Medulla oblongata (tissue), 1 donor: ENCODE measurements around the gene ATXN10.
"Not testable (repeated sequence)": the region's sequence is repeated elsewhere in the genome, so short reads cannot be mapped to it uniquely, and the experiment has no call there.

ENCODE experiments used
- DNase-seq: peaks from one replicate; pipeline ENCODE4 v3.0.0-alpha.2; 2015; ENCODE audit errors: extremely low spot score

Gene ATXN10

DNA sequence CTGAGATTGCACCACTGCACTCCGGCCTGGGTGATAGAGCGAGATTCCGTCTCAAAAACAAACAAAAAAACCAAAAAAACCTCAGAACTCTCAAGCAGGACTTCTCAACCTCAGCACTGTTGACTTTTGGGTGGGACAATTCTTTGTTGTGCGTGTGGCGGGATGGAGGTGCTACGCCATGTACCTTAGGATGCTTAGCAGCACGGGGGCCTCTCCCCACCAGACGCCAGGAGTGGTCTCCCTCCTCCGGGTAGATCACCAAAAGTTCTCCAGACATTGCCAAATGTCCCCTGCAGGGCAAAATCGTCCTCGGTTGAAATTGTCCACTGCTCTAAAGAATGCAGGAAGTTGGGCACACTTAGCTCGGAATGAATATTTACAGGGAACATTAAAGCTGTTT is 26.9 kb upstream of the ATXN10 start:
- DNase-seq: no peak

DNA sequence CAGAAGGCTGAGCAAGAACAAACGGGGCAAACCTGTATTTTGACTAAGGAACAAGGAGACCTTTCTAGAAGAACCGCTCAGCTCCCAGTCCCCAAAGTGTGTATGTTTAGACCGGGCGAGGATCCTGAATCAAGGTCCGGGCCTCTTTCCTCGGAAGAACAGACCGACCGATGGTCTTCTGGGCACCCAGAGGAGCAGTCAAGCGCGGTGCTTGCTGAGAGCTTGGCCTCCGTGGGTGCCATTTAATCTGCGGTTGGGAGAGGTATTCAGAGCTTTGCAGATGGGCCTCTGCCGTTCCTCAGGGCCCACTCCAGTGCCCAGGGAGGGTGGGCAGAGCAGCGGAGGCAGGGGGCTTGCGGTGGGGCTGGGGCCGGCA is 26.5 kb upstream of the ATXN10 start:
- DNase-seq: no peak

DNA sequence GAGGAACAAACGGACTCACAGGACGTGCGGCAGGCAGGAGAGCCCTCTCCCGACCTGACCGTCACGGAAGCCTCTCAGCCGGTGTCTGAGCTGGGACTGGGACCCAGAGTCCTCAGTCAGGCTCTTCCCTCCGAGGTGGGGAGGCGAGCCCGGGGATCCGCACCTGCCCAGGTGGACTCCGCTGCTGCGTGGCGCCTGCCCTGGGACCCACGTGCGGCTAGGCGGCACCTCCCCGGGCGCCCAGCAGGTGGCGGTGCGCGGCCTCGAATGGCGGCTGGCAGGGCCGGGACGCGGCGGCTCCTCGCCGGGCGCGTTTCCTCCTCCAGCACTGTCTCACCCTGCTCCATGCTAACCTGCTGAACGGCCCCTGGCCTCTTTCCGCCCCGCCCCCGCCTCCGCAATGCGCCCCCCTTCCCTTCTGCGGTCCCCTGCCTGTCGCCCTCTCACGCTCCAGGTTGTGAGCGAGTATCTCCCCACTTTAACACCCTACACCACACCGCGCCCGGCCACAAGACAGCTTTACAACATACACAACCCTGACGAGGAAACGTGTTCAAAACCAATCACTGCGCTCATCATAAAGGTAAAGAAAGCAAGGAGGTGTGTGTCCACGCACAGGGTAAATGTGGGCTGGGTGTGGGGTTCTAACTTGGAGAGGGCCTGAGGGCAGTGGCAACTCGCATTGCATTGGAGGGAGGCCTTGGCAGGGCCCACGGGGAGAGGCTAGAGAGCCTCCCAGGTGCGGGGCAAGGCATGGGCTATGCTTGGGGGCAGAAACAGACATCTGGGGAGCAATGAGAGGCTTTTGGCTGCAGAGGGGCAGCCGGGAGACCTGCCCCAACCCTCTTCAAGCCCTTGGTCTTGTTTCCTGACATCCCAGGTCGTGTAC is 25.9 kb upstream of the ATXN10 start:
- DNase-seq: peak; percentile 38

DNA sequence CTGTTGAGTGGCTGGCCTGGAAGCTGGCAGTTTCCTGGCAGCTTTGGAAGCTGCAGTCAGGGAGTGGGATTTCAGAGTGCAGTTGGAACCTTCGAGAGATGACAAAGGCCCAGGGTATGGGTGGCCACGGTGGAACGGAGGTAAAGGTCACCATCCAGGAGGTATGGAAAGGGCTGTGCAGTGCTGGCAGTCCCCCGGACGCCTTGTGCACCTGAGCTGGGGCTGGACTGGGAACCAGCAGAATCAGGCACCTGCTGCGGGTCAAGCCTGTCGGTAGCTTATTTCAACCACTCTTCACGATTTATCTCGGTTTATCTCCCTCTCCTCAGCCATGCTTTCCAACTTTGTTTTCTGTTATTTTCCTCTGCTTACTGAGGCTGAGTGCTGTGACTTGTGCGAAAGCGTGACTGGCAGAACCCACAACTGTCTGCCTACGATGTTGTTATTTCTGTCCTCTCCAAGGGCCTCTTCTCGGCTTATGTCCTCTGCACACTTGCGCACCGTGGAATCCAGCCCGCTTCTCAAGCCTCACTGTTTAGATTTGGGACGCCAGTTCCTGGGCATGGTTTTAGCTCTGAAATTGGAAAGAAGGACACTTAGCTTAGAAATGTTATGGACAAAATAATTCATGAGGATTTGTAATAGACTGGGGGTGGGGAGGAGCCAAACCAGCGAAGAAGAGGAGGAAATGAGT is 24.0 kb upstream of the ATXN10 start:
- DNase-seq: no peak

DNA sequence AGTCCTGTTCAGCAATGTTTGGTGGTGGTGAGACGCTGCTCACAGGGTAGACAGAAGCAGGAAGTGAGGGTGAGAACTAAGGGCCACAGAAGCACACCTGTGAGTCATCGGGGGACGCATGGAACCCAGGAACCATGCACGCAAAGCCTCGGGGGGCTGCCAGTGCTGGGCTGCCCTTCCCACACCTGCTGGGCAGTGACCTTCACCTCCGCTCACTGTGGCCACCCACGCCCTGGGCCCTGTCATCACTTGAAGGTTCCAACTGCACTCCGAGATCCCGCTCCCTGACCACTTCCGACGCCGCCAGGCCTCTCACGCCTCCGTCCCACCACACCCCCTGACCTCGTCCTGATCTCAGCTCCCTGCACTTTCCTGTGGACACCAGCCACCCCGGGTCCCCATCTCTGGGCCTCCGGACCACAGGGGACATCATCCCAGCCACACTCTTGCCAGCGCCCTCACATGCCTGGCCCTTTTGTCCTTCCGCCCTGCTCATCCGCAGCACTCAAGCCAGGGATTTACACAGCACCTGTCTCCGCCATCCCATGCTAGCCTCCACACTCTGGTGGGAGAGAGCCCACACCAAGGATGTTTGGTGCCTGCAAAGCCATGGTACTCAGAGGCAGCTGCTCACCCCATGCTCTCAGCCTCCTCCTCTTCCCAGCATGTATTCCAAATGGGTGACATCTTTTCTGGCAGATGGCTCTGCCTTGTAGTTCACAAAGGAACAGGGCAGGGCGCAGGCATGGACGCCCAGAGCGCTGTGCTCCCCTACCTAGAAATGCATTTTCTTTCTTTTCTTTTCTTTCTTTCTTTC is 23.1 kb upstream of the ATXN10 start:
- no peak for DNase-seq

GRCh38 chr22:45649809-45650208 is 21.8 kb upstream of the ATXN10 start:
- no peak for DNase-seq

DNA sequence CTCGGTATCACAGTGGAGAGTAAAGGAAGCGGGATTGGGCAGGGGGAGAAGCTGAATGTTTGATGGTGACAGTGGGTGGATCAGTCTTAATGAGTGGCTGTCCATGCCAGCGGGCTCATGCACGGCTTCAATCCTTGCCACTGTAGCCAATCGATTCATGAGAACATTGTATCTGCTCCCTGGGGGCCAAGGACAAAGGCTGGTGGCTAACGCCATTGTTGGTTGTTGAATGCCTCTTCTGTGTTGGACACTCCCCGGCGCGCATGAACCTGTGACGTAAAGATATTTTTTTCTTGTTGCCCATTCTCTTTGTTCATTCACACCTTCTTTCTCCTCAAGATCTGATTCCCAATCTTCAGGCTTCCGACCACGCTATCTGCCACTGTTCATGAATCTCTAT is 20.9 kb upstream of the ATXN10 start:
- no peak for DNase-seq

GRCh38 chr22:45651931-45652528 is 19.6 kb upstream of the ATXN10 start:
- no peak for DNase-seq

- DNase-seq: no peak
Measured at GRCh38 chr22:45656577-45656976, 15.1 kb upstream of the ATXN10 start.

GRCh38 chr22:45657701-45658100 is 13.9 kb upstream of the ATXN10 start:
- no peak for DNase-seq

GRCh38 chr22:45664136-45664646 is 7.4 kb upstream of the ATXN10 start:
- no peak for DNase-seq

GRCh38 chr22:45667486-45667885 is 4.1 kb upstream of the ATXN10 start:
- no peak for DNase-seq

DNA sequence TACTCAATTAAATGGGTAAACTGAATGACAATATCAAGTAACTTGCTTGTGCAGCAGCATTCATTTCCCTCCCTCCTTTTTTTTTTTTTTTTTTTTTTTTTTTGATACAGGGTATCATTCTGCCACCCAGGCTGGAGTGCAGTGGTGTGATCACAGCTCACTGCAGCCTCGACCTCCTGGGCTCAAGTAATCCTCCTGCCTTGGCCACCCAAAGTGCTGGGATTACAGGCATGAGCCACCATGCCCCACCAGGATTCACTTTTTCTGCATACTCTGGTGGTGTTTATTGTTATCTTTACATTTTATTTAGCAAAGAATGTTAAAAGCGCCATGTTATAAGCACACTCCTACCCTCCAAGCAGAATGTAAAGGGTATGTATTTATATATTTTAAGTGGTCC is 1.3 kb upstream of the ATXN10 start:
- DNase-seq: not testable (repeated sequence)

- peak; percentile 21 for DNase-seq
Measured at GRCh38 chr22:45670981-45671782, 452 bp upstream of the ATXN10 start.

DNA sequence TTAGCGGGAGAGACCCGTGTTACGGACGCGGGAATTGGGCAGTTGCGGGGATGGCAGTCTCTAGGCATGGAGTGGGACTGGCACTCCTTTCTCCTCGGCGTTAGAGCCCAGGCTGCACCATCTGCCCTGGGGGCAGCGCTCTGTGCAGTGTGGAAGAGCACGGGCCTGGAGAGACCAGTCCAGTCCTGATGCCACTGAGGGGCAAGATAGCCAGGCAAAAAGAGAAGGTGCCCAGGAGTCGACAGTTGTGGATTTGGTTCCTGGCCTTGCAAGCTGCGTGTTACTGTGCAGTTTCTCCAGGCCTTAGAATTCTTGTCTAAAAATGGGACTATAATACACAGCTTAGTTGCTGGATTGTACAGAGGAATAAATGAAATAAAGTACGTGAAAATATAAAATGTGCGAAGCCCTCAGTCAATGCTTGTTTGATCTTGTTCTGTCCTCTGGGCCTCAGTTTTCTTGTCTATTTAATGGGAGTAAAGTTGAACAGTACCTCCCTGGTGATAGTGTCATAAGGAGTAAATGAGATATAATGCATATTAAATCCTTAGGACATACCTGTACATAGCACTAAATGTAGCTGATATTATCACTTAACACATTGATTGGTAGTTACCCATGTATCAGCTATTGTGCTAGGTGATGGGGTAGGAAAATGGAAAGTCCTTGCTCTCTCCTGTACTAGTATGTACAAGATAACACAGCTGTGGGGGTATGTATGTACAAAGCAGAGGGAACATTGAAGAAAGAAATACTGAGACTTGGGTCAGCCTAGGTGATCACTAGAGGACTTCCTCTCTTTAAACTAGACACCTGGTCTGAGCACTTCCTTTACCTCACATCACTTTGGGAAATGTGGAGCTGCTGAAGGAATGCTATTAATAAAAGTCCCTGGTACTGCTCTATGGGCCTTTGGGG is 1.2 kb downstream of the ATXN10 start:
- DNase-seq: no peak

DNA sequence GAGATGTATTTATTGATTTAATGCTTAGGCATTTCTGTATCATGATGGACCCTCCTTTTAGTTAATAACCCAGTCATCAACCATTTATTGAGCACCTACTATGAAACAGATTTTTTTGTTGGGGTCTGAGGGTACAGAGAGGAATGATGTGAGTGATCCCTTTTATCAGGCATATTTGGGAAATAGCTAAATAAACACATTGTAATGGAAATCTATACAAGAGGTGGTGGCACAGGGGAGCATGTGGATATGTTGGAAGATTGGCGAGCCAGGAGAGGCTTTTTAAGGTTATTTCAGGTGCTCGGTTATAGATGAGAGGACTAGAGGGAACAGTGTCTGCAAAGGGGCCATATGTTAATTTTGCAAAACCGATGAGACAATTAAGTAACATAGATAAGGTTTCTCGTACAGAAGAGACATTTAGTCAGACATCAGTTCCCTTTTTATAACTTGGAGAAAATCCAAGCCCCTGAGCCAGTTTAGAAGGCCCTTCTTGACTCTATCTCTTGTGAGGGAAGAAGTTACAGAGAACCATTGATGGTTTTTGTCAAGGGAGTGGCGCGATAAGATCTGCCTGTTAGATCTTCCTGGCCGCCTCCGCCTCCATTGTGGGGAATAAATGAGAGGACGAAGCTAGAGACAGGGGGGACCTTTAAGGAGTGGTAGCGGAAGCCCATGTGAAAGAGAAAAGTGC is 2.0 kb downstream of the ATXN10 start:
- peak; percentile 22 for DNase-seq

- DNase-seq: no peak
Measured at GRCh38 chr22:45676024-45676423, 4.4 kb downstream of the ATXN10 start.

GRCh38 chr22:45677063-45677462 is 5.4 kb downstream of the ATXN10 start:
- DNase-seq: no peak
